WTC11 (cell line): ENCODE measurements around the gene ARHGEF9. TPM values are rescaled to one million over a fixed set of nuclear protein-coding genes. Genes with fewer than 3 reads are reported as not detected.

Experiments used
- ATAC-seq: fragments of 200-7000 bp; cut with Tn5 transposase; 2 replicates; pipeline ENCODE4 v1.10.0; 2021; ENCODE audit warnings: mild to moderate bottlenecking, moderate library complexity
- CTCF ChIA-PET: fragments of 300-600 bp; sonication (Branson Sonifier 250); formaldehyde crosslinking; loops from one replicate; lab custom pipeline; 2021; ENCODE audit warnings: antibody characterized with exemption; lab: Charles Lee
- POLR2A ChIA-PET: fragments of 350-600 bp; sonication (Branson Sonifier 250); formaldehyde crosslinking; loops from one replicate; lab custom pipeline; 2021; ENCODE audit warnings: antibody characterized with exemption; lab: Charles Lee
- DNase-seq: peaks from one replicate; pipeline ENCODE4 v3.0.0; 2021; ENCODE audit warnings: low spot score
- H3K27ac Mint-ChIP-seq: 2 replicates; pipeline ENCODE4 v1.8.0; 2021; ENCODE audit warnings: mixed read lengths
- H3K27me3 Mint-ChIP-seq: 2 replicates; pipeline ENCODE4 v1.8.0; 2021; ENCODE audit warnings: low read depth, mild to moderate bottlenecking, moderate library complexity, mixed read lengths
- H3K36me3 Mint-ChIP-seq: 2 replicates; pipeline ENCODE4 v1.8.0; 2021; ENCODE audit warnings: mixed read lengths
- H3K4me1 Mint-ChIP-seq: 2 replicates; pipeline ENCODE4 v1.8.0; 2022; ENCODE audit warnings: mixed read lengths
- H3K4me3 Mint-ChIP-seq: 2 replicates; pipeline ENCODE4 v1.8.0; 2021; ENCODE audit warnings: mild to moderate bottlenecking, moderate library complexity, mixed read lengths
- H3K9me3 Mint-ChIP-seq: 2 replicates; pipeline ENCODE4 v1.8.0; 2021; ENCODE audit warnings: mixed read lengths
- ATF1 ChIP-seq: sonication (generic); formaldehyde crosslinking; IDR thresholded peaks from 2 replicates; pipeline ENCODE4 v1.8.1; 2023; ENCODE audit warnings: mild to moderate bottlenecking, moderate library complexity, missing genetic modification reagents
- CBFB ChIP-seq: sonication (generic); formaldehyde crosslinking; IDR thresholded peaks from 2 replicates; pipeline ENCODE4 v1.8.1; 2022; ENCODE audit warnings: mild to moderate bottlenecking, low read depth, missing genetic modification reagents
- ELF4 ChIP-seq: sonication (generic); formaldehyde crosslinking; IDR thresholded peaks from 2 replicates; pipeline ENCODE4 v1.8.1; 2022; ENCODE audit warnings: low read depth, mild to moderate bottlenecking, moderate library complexity, missing genetic modification reagents
- FOXP1 ChIP-seq: sonication (generic); formaldehyde crosslinking; IDR thresholded peaks from 2 replicates; pipeline ENCODE4 v1.8.0; 2022; ENCODE audit warnings: missing genetic modification reagents, mild to moderate bottlenecking, moderate library complexity, borderline replicate concordance
- GRHL2 ChIP-seq: fragments of 250-450 bp; sonication (Bioruptor Pico); IDR thresholded peaks from 2 replicates; pipeline ENCODE4 v1.8.0; 2022; ENCODE audit warnings: mild to moderate bottlenecking, moderate library complexity; ENCODE audit not compliant: insufficient replicate concordance, severe bottlenecking
- NFATC4 ChIP-seq: fragments of 250-450 bp; sonication (Bioruptor Pico); IDR thresholded peaks from 2 replicates; pipeline ENCODE4 v1.9.0; 2021; ENCODE audit warnings: mild to moderate bottlenecking
- OVOL2 ChIP-seq: fragments of 250-450 bp; sonication (Bioruptor Pico); IDR thresholded peaks from 2 replicates; pipeline ENCODE4 v1.9.0; 2021; ENCODE audit warnings: mild to moderate bottlenecking, borderline replicate concordance
- RELA ChIP-seq: sonication (generic); formaldehyde crosslinking; IDR thresholded peaks from 2 replicates; pipeline ENCODE4 v1.8.1; 2022; ENCODE audit warnings: missing genetic modification reagents, mild to moderate bottlenecking, borderline replicate concordance
- SP1 ChIP-seq: sonication (generic); formaldehyde crosslinking; conservative IDR thresholded peaks from 2 replicates; pipeline ENCODE4 v1.8.1; 2022; ENCODE audit warnings: missing genetic modification reagents
- TEAD1 ChIP-seq: sonication (generic); formaldehyde crosslinking; IDR thresholded peaks from 2 replicates; pipeline ENCODE4 v1.8.0; 2022; ENCODE audit warnings: mild to moderate bottlenecking, missing genetic modification reagents
- TP53 ChIP-seq: sonication (generic); formaldehyde crosslinking; IDR thresholded peaks from 2 replicates; pipeline ENCODE4 v1.8.1; 2023; ENCODE audit warnings: mild to moderate bottlenecking, missing genetic modification reagents
- ZNF416 ChIP-seq: fragments of 250-450 bp; sonication (Bioruptor Pico); IDR thresholded peaks from 2 replicates; pipeline ENCODE4 v1.9.0; 2021; ENCODE audit warnings: mild to moderate bottlenecking, inconsistent platforms
- total RNA-seq: library from RNA; stranded (reverse); gene quantifications from 3 replicates; pipeline ENCODE4 v1.2.3, GENCODE V29; 2021
- TF ChIP-seq, protein P1 (sequence below): sonication (generic); formaldehyde crosslinking; conservative IDR thresholded peaks from 2 replicates; pipeline ENCODE4 v1.8.1; 2023; ENCODE audit warnings: mild to moderate bottlenecking, low read depth, missing genetic modification reagents, moderate library complexity
- TF ChIP-seq, protein P2 (sequence below): fragments of 250-450 bp; sonication (Bioruptor Pico); IDR thresholded peaks from 2 replicates; pipeline ENCODE4 v1.8.0; 2021; ENCODE audit warnings: mild to moderate bottlenecking
- TF ChIP-seq, protein P3 (sequence below): sonication (generic); formaldehyde crosslinking; IDR thresholded peaks from 2 replicates; pipeline ENCODE4 v1.8.0; 2023; ENCODE audit warnings: mild to moderate bottlenecking, missing genetic modification reagents
- TF ChIP-seq, protein P4 (sequence below): sonication (generic); formaldehyde crosslinking; IDR thresholded peaks from 2 replicates; pipeline ENCODE4 v1.8.1; 2022; ENCODE audit warnings: mild to moderate bottlenecking, moderate library complexity, missing genetic modification reagents
- TF ChIP-seq, protein P5 (sequence below): fragments of 250-450 bp; sonication (Bioruptor Pico); IDR thresholded peaks from 2 replicates; pipeline ENCODE4 v1.9.0; 2021; ENCODE audit warnings: mild to moderate bottlenecking
- TF ChIP-seq, protein P6 (sequence below): sonication (generic); formaldehyde crosslinking; IDR thresholded peaks from 2 replicates; pipeline ENCODE4 v1.8.1; 2023; ENCODE audit warnings: mild to moderate bottlenecking, missing genetic modification reagents
- TF ChIP-seq, protein P7 (sequence below): fragments of 250-450 bp; sonication (Bioruptor Pico); IDR thresholded peaks from 2 replicates; pipeline ENCODE4 v1.9.0; 2021; ENCODE audit warnings: mild to moderate bottlenecking, borderline replicate concordance
- TF ChIP-seq, protein P8 (sequence below): sonication (generic); formaldehyde crosslinking; IDR thresholded peaks from 2 replicates; pipeline ENCODE4 v1.8.0; 2022; ENCODE audit warnings: mild to moderate bottlenecking, missing genetic modification reagents

ARHGEF9 gene
- total RNA-seq, 1 experiment from 2014 or later: 32.1 TPM

DNA sequence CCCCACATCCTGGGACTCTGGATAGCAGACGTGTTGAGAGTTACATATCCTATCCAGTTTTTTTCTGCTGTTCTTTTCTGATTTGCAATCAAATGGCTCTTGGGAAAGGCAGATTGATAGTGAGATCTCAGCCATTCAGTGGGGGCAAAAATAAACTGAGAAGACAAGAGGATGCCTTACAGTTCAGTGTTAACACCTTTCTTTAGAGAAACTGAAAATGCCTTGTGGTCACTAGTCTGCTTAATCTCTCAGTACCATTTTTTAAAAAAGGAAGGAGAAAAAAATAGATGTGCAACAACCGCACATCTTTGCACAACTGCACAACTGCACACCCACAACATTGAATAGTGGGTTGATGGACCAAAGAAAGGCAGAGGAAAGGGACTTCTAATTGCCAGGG, 109.3 kb downstream of the ARHGEF9 start (continued):
- TF ChIP-seq RELA (no peak), ATF1 (CRISPR knock-in tag) (no peak), CBFB (no peak), ZNF416 (CRISPR knock-in tag) (no peak)
- TF ChIP-seq, protein P1, sequence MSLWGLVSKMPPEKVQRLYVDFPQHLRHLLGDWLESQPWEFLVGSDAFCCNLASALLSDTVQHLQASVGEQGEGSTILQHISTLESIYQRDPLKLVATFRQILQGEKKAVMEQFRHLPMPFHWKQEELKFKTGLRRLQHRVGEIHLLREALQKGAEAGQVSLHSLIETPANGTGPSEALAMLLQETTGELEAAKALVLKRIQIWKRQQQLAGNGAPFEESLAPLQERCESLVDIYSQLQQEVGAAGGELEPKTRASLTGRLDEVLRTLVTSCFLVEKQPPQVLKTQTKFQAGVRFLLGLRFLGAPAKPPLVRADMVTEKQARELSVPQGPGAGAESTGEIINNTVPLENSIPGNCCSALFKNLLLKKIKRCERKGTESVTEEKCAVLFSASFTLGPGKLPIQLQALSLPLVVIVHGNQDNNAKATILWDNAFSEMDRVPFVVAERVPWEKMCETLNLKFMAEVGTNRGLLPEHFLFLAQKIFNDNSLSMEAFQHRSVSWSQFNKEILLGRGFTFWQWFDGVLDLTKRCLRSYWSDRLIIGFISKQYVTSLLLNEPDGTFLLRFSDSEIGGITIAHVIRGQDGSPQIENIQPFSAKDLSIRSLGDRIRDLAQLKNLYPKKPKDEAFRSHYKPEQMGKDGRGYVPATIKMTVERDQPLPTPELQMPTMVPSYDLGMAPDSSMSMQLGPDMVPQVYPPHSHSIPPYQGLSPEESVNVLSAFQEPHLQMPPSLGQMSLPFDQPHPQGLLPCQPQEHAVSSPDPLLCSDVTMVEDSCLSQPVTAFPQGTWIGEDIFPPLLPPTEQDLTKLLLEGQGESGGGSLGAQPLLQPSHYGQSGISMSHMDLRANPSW (CRISPR knock-in tag): no peak
- TF ChIP-seq, protein P2, sequence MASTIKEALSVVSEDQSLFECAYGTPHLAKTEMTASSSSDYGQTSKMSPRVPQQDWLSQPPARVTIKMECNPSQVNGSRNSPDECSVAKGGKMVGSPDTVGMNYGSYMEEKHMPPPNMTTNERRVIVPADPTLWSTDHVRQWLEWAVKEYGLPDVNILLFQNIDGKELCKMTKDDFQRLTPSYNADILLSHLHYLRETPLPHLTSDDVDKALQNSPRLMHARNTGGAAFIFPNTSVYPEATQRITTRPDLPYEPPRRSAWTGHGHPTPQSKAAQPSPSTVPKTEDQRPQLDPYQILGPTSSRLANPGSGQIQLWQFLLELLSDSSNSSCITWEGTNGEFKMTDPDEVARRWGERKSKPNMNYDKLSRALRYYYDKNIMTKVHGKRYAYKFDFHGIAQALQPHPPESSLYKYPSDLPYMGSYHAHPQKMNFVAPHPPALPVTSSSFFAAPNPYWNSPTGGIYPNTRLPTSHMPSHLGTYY (CRISPR knock-in tag): no peak
- TF ChIP-seq, protein P3, sequence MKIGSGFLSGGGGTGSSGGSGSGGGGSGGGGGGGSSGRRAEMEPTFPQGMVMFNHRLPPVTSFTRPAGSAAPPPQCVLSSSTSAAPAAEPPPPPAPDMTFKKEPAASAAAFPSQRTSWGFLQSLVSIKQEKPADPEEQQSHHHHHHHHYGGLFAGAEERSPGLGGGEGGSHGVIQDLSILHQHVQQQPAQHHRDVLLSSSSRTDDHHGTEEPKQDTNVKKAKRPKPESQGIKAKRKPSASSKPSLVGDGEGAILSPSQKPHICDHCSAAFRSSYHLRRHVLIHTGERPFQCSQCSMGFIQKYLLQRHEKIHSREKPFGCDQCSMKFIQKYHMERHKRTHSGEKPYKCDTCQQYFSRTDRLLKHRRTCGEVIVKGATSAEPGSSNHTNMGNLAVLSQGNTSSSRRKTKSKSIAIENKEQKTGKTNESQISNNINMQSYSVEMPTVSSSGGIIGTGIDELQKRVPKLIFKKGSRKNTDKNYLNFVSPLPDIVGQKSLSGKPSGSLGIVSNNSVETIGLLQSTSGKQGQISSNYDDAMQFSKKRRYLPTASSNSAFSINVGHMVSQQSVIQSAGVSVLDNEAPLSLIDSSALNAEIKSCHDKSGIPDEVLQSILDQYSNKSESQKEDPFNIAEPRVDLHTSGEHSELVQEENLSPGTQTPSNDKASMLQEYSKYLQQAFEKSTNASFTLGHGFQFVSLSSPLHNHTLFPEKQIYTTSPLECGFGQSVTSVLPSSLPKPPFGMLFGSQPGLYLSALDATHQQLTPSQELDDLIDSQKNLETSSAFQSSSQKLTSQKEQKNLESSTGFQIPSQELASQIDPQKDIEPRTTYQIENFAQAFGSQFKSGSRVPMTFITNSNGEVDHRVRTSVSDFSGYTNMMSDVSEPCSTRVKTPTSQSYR (CRISPR knock-in tag): no peak
- TF ChIP-seq, protein P4, sequence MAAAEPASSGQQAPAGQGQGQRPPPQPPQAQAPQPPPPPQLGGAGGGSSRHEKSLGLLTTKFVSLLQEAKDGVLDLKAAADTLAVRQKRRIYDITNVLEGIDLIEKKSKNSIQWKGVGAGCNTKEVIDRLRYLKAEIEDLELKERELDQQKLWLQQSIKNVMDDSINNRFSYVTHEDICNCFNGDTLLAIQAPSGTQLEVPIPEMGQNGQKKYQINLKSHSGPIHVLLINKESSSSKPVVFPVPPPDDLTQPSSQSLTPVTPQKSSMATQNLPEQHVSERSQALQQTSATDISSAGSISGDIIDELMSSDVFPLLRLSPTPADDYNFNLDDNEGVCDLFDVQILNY (CRISPR knock-in tag): no peak

DNA sequence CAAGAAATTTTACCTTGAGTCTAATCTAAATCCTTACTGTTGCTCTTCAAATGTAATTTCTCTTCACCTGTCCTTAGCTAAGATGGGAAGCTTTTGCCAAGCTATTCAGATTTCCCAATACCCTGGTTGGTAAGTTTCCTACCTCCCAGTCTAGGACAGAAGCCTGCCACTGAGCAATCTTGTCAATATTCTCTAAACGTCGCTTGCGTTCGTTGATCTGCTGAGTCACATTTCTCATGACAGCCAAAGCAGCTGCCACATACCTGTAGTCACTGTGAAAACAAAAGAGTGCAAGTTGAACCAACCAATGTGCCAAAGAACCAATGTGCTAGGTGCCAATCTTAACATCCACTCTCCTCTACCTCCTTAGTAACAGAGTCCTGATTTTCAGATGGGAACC, 111.1 kb downstream of the ARHGEF9 start:
- CTCF ChIA-PET: no interaction called here
- H3K4me1 Mint-ChIP-seq: no peaks in the 10 kb centered on the region
- H3K36me3 Mint-ChIP-seq: peaks cover 30% of the 10 kb centered on the region
- ATAC-seq: no peak
- no peak for DNase-seq
- POLR2A ChIA-PET: no interaction called here
- no peaks in the 10 kb centered on the region; the same call in 1 of the 2 replicates for H3K27me3 Mint-ChIP-seq
- H3K4me3 Mint-ChIP-seq: no peak overlapping the region
- H3K9me3 Mint-ChIP-seq: no peaks in the 10 kb centered on the region
- no peak overlapping the region for H3K27ac Mint-ChIP-seq
- TF ChIP-seq OVOL2: no peak
- TF ChIP-seq, protein P5, sequence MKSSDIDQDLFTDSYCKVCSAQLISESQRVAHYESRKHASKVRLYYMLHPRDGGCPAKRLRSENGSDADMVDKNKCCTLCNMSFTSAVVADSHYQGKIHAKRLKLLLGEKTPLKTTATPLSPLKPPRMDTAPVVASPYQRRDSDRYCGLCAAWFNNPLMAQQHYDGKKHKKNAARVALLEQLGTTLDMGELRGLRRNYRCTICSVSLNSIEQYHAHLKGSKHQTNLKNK: no peak
- no peak for TF ChIP-seq NFATC4 (CRISPR knock-in tag)
- TF ChIP-seq FOXP1: no peak
- no peak for TF ChIP-seq SP1 (CRISPR knock-in tag)
- TF ChIP-seq, protein P6, sequence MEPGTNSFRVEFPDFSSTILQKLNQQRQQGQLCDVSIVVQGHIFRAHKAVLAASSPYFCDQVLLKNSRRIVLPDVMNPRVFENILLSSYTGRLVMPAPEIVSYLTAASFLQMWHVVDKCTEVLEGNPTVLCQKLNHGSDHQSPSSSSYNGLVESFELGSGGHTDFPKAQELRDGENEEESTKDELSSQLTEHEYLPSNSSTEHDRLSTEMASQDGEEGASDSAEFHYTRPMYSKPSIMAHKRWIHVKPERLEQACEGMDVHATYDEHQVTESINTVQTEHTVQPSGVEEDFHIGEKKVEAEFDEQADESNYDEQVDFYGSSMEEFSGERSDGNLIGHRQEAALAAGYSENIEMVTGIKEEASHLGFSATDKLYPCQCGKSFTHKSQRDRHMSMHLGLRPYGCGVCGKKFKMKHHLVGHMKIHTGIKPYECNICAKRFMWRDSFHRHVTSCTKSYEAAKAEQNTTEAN: no peak
- TF ChIP-seq TP53 (CRISPR knock-in tag): no peak
- no peak for TF ChIP-seq RELA
- no peak for TF ChIP-seq TEAD1
- TF ChIP-seq GRHL2: no peak
- TF ChIP-seq, protein P7, sequence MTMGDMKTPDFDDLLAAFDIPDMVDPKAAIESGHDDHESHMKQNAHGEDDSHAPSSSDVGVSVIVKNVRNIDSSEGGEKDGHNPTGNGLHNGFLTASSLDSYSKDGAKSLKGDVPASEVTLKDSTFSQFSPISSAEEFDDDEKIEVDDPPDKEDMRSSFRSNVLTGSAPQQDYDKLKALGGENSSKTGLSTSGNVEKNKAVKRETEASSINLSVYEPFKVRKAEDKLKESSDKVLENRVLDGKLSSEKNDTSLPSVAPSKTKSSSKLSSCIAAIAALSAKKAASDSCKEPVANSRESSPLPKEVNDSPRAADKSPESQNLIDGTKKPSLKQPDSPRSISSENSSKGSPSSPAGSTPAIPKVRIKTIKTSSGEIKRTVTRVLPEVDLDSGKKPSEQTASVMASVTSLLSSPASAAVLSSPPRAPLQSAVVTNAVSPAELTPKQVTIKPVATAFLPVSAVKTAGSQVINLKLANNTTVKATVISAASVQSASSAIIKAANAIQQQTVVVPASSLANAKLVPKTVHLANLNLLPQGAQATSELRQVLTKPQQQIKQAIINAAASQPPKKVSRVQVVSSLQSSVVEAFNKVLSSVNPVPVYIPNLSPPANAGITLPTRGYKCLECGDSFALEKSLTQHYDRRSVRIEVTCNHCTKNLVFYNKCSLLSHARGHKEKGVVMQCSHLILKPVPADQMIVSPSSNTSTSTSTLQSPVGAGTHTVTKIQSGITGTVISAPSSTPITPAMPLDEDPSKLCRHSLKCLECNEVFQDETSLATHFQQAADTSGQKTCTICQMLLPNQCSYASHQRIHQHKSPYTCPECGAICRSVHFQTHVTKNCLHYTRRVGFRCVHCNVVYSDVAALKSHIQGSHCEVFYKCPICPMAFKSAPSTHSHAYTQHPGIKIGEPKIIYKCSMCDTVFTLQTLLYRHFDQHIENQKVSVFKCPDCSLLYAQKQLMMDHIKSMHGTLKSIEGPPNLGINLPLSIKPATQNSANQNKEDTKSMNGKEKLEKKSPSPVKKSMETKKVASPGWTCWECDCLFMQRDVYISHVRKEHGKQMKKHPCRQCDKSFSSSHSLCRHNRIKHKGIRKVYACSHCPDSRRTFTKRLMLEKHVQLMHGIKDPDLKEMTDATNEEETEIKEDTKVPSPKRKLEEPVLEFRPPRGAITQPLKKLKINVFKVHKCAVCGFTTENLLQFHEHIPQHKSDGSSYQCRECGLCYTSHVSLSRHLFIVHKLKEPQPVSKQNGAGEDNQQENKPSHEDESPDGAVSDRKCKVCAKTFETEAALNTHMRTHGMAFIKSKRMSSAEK (CRISPR knock-in tag): no peak
- TF ChIP-seq ELF4 (CRISPR knock-in tag): no peak
- TF ChIP-seq, protein P8, sequence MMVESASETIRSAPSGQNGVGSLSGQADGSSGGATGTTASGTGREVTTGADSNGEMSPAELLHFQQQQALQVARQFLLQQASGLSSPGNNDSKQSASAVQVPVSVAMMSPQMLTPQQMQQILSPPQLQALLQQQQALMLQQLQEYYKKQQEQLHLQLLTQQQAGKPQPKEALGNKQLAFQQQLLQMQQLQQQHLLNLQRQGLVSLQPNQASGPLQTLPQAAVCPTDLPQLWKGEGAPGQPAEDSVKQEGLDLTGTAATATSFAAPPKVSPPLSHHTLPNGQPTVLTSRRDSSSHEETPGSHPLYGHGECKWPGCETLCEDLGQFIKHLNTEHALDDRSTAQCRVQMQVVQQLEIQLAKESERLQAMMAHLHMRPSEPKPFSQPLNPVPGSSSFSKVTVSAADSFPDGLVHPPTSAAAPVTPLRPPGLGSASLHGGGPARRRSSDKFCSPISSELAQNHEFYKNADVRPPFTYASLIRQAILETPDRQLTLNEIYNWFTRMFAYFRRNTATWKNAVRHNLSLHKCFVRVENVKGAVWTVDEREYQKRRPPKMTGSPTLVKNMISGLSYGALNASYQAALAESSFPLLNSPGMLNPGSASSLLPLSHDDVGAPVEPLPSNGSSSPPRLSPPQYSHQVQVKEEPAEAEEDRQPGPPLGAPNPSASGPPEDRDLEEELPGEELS (CRISPR knock-in tag): no peak
